ENCODE measurements around the gene ATG4B.

The ATG4B gene

GRCh38 chr2:241613017-241613780 lies 24.3 kb upstream of the ATG4B start:
- DNase-seq (ENCODE audit: low read depth in 2 of 2) = no peak

GRCh38 chr2:241615041-241615440 lies 22.5 kb upstream of the ATG4B start:
- DNase-seq (ENCODE audit: low read depth in 2 of 2) = no peak

GRCh38 chr2:241615522-241616052 lies 21.9 kb upstream of the ATG4B start:
- DNase-seq (ENCODE audit: low read depth in 2 of 2) = no peak

- no peak for DNase-seq (ENCODE audit: low read depth in 2 of 2)
Observed at GRCh38 chr2:241616168-241617125, 21.0 kb upstream of the ATG4B start.

- DNase-seq (ENCODE audit: low read depth in 2 of 2) = no peak
Observed at GRCh38 chr2:241617431-241618154, 19.9 kb upstream of the ATG4B start.

- no peak for DNase-seq (ENCODE audit: low read depth in 2 of 2)
Observed at GRCh38 chr2:241618296-241618805, 19.1 kb upstream of the ATG4B start.

- no peak for DNase-seq (ENCODE audit: low read depth in 2 of 2)
Observed at GRCh38 chr2:241618829-241619228, 18.7 kb upstream of the ATG4B start.

GRCh38 chr2:241619597-241620418 lies 17.7 kb upstream of the ATG4B start:
- DNase-seq (ENCODE audit: low read depth in 2 of 2) = no peak

- DNase-seq (ENCODE audit: low read depth in 2 of 2) = no peak
Observed at GRCh38 chr2:241620419-241620769, 17.1 kb upstream of the ATG4B start.

GRCh38 chr2:241627675-241628074 lies 9.8 kb upstream of the ATG4B start:
- no peak for DNase-seq (ENCODE audit: low read depth in 2 of 2)

- DNase-seq (ENCODE audit: low read depth in 2 of 2) = no peak
Observed at GRCh38 chr2:241629762-241630435, 7.6 kb upstream of the ATG4B start.

- DNase-seq (ENCODE audit: low read depth in 2 of 2) = no peak
Observed at GRCh38 chr2:241632478-241633325, 4.8 kb upstream of the ATG4B start.

- no peak for DNase-seq (ENCODE audit: low read depth in 2 of 2)
Observed at GRCh38 chr2:241633561-241633960, 3.9 kb upstream of the ATG4B start.

- DNase-seq (ENCODE audit: low read depth in 2 of 2) = no peak
Observed at GRCh38 chr2:241635756-241636155, 1.7 kb upstream of the ATG4B start.

- no peak for DNase-seq (ENCODE audit: low read depth in 2 of 2)
Observed at GRCh38 chr2:241636182-241637017, 1.1 kb upstream of the ATG4B start.

- no peak for DNase-seq (ENCODE audit: low read depth in 2 of 2)
Observed at GRCh38 chr2:241637795-241638660, 535 bp downstream of the ATG4B start.

- no peak for DNase-seq (ENCODE audit: low read depth in 2 of 2)
Observed at GRCh38 chr2:241638940-241639339, 1.4 kb downstream of the ATG4B start.

Data from stimulated activated CD8-positive, alpha-beta memory T cell treated with anti-CD3 and anti-CD28 coated beads, Interleukin-2, amount 100 ng/mL, for 1 hour (primary cell).